Measurements from ENCODE around the gene ORAI3.
A peak's percentile ranks its signal among the peaks of the same experiment; 100 is the strongest.
"Not testable (repeated sequence)": the region's sequence is repeated elsewhere in the genome, so short reads cannot be mapped to it uniquely, and the experiment has no call there.

Gene ORAI3

DNA sequence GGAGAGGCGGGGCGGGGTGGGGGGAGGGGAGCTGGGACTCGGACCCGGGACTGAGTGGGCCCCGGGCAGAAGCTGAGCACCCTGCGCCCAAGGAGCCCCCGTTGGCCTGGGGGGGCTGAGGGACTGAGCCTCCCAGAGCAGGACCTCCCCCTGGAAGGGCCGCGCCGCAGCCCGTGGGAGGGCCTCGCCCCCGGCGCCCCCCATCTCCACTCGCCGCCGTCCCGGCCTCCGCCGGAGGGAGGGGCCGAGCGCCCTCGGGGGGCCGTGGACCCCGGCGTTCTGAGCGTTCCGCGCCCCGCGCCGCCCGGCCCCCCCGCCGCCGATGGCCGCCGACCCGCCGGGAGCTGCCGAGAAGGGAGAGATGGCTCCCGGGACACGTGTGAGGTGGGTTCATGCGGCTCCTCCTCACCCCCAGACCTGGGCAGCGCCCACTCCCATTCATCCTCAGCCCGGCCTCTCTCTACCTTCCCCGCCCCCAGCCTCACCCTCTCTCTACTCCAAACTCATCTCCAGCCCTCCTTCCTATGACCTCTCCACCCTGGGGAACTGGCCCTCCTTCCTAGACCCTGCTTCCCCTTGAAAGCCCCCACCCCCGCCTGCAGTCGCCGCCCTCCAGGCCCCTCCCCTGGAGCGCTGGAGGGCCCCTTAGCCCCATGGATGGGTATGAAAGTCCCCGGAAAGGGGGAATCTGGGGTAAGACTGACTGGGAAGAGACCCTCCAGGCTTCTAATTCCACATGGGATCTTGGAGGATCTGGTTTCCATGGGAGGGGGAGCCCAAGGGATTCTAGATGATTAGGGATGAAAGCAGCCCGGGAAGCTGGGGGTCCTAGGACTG is 24.6 kb upstream of the ORAI3 start:
- no peak for DNase-seq (ENCODE audit: low spot score)

DNA sequence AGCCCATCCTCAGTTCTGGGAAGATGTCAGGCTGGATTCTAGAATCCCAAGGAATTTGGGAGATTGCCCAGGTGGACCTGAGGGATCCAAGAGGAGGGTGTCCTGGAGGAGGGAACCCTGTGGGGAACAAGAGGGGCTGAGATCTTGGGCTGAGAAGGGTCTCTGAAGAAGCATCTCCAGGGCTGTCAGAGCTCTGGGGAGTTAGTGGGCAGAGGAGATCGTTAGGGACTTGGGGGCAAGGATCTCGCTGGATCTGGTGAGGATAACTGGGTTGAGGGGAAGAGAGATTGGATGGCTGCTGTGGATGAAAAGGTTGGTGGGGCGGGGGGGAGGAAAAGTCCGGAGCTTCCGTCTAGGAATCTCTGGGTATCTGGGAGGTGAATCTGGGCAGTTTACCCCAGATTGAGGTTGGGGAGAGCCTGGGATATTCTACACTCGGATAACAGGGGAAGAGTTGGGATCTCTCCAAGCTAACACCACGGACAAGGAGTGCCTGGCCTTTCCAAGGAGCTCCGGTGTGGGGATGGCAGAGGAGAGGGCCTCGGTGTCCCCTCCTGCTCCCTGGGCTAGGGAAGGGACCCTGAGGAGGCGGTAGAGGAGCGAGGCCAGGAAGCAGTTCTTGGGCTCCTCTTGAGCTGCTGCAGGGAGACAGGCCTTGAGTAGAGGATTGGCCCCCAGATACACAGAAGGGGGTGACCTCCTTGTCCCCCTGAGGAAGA is 23.8 kb upstream of the ORAI3 start:
- DNase-seq (ENCODE audit: low spot score), result no peak

DNA sequence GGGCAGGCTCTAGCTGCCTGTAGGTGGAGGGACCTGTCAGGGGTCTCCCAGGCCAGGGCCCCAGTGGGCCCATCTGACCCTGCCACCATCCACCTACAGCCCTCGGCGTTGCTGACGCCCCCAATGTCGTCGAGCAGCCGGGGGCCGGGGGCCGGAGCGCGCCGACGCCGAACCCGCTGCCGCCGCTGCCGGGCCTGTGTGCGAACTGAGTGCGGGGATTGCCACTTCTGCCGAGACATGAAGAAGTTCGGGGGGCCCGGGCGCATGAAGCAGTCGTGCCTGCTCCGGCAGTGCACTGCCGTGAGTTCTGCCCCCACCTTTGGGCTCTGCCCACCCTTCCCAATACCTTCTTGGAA is 23.3 kb upstream of the ORAI3 start:
- DNase-seq (ENCODE audit: low spot score), result no peak

GRCh38 chr16:30925995-30926811 is 22.7 kb upstream of the ORAI3 start:
- DNase-seq (ENCODE audit: low spot score), result no peak

DNA sequence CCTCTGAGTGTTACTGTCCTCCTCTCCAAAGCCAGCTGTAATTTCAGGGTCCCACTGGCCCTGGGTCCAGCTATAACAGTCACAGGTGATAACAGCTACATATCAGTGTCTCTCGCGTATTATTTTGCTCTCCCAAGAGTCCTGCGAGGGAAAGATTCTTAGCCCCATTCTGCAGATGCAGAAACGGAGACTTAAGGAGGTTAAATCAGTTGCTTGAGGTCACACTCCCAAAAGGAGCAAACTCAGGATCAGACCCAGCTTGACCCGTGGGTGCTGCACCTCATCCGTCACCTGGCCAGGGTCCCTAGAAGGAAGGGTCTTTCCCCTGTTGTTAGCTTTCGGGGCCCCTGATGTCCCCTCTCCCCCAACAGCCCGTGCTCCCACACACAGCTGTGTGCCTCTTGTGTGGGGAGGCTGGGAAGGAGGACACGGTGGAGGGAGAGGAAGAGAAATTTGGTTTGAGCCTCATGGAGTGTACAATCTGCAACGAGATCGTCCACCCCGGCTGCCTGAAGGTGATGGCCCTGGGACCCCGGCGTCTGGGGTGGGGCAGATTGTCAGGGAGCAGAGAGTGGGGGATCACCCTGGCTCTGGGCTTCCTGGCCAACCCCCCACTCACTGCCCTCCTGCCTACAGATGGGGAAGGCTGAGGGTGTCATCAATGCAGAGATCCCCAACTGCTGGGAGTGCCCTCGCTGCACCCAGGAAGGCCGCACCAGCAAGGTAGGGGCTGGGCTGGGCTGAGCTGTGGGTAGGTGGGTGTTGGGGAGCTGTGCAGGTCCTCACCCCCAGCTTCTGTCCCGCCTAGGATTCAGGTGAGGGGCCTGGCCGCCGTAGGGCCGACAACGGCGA is 21.7 kb upstream of the ORAI3 start:
- DNase-seq (ENCODE audit: low spot score), result no peak

DNA sequence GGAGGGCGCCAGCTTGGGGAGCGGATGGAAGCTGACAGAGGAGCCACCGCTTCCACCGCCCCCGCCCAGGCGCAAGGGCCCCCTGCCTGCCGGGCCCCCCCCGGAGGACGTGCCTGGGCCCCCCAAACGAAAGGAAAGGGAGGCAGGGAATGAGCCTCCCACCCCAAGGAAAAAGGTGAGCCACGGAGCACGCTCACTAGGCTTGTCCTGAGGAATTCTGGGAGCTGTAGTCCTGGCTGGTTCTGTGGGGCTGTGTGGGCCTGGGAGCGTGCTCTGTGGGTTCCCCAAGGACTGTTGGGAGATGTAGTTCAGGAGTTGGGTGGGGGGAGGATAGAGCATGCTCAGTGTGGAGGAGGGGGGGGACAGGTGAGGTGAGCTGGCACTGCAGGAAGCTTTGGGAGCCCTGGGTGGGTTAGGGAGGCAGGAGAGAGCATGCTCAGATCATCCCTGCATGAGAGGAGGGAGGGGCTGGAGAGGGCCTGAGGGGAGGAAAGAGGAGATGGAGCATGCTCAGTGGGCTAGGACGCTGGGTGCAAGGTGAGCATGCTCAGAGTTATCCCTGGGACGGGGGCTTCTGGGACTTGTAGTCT is 21.0 kb upstream of the ORAI3 start:
- DNase-seq (ENCODE audit: low spot score), result peak; percentile 25

DNA sequence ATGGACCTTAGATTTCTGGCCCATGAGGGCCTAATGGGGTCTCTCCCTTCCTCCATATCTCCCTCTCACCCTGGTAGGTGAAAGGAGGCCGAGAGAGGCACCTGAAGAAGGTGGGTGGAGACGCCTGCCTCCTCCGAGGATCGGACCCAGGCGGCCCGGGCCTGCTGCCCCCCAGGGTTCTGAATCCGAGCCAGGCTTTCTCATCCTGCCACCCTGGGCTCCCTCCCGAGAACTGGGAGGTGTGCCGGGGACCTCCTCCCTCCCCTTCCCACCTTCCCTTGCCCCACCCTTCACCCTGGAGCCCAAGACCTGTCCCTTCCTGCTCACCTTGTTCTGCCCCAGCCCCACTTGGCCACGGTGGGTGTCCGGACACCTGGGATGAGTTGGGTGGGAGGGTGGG is 20.5 kb upstream of the ORAI3 start:
- no peak for DNase-seq (ENCODE audit: low spot score)

DNA sequence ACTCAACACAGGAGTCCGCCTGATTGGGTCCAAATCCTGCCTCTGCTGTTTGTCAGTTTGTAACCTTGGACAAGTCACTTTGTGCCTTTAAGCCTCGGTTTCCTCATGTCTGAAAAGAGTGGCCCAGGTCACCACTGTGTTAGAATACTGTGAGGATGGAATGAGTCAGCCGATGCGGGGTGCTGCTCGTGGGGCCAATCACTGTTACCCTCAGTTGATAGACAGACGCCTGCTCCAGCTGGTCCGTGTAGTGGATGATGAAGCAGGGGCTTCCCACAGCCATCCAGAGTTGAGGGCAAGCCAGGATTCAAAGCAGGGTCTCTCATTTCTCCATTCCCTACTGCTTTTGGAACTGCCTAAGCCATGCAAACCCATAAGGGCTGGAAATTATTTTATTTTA is 19.7 kb upstream of the ORAI3 start:
- no peak for DNase-seq (ENCODE audit: low spot score)

- DNase-seq (ENCODE audit: low spot score), result no peak
Measured at GRCh38 chr16:30930160-30930571, 18.7 kb upstream of the ORAI3 start.

GRCh38 chr16:30931068-30931650 is 17.7 kb upstream of the ORAI3 start:
- no peak for DNase-seq (ENCODE audit: low spot score)

DNA sequence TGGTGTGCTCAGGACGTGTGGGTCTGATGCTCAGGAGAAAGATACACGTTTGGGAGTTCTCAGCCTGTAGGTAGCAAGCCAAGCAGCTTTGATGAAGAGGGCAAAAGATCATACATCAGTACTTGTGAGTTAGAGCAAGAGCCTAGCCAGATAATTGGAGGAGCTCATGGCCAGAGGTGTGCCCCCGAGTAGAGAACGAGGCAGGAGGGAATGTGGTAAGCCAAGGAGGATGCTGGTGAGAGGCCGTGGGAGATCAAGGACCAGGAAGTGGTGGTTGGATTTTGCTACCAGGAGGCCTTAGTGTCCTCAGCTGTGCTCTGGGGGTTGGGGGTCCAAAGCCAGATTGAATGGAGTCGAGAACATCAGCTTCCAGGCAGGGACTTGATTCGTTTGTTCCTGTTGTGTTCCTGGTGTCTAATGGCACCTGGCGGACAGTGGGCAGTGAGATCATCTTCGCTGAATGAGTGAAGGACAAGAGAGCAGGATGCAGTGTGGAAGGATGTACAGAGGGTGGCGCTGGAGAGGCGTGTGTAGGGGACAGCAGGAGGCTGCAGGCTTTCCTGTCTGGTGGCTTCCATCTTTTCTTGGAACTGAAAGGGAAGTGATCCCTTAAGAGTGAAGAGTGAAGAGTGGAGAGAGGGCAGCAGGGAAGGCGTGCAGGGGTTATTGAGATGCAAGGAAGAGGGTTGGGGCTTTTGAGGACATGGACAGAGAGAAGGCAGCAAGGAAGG is 13.9 kb upstream of the ORAI3 start:
- no peak for DNase-seq (ENCODE audit: low spot score)

DNA sequence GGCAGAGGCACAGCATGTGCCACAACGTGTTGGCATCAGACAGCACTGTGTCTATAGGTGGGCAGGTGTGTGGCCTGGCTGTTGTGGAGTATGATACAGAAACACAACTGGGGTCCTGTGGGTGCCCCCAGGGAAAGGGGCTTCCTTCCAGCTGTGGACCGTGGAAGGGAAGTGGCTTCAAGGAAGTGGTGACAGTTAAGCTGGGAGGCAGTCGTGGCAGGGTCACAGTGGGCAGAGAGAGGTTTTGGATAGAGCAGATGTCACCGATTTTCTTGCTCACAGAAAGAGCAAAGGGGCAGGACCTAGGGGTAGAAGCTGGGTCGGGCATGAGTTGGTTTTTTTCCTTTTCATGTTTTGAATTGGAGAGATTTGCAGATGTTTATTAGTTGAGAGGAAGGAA is 11.2 kb upstream of the ORAI3 start:
- DNase-seq (ENCODE audit: low spot score), result no peak

- DNase-seq (ENCODE audit: low spot score), result not testable (repeated sequence)
Measured at GRCh38 chr16:30939571-30939970, 9.3 kb upstream of the ORAI3 start.

DNA sequence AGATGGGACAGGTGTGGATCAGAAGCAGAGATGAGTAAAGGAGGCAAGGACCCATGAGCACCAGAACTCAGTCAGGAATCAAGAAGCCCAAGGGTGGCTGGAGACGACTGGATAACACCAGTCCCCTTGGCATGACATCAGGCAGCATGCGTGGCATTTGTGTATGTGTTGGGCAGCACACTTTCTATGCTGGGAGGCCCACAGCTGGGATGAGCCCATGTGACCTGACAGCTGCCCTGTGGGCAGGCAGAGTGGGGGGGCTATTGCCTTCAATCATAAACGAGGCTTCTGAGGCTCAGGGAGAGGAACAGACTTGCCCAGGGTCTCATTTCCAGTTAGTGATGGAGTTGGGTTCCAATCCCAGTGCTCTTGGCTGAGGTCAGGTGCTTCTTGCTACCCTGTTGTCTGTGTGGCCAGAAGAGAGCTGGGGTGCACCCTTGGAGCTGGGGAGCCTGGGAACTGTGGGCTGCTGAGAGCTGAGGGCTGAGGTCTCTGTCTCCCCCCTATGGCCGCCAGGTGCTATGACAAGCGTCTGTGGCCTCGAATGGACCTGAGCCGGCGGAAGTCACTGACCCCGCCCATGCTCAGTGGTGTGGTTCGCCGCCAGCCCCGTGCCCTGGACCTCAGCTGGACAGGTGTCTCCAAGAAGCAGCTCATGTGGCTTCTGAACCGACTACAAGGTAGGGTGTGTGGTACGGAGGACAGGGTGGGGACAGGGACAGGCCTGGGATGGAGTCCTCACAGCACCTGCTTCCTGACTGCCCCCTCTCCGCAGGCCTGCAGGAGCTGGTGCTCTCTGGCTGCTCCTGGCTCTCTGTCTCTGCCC is 7.1 kb upstream of the ORAI3 start:
- peak; percentile 61 for DNase-seq (ENCODE audit: low spot score)

- DNase-seq (ENCODE audit: low spot score), result no peak
Measured at GRCh38 chr16:30942426-30942806, 6.5 kb upstream of the ORAI3 start.

- no peak for DNase-seq (ENCODE audit: low spot score)
Measured at GRCh38 chr16:30944352-30944751, 4.5 kb upstream of the ORAI3 start.

DNA sequence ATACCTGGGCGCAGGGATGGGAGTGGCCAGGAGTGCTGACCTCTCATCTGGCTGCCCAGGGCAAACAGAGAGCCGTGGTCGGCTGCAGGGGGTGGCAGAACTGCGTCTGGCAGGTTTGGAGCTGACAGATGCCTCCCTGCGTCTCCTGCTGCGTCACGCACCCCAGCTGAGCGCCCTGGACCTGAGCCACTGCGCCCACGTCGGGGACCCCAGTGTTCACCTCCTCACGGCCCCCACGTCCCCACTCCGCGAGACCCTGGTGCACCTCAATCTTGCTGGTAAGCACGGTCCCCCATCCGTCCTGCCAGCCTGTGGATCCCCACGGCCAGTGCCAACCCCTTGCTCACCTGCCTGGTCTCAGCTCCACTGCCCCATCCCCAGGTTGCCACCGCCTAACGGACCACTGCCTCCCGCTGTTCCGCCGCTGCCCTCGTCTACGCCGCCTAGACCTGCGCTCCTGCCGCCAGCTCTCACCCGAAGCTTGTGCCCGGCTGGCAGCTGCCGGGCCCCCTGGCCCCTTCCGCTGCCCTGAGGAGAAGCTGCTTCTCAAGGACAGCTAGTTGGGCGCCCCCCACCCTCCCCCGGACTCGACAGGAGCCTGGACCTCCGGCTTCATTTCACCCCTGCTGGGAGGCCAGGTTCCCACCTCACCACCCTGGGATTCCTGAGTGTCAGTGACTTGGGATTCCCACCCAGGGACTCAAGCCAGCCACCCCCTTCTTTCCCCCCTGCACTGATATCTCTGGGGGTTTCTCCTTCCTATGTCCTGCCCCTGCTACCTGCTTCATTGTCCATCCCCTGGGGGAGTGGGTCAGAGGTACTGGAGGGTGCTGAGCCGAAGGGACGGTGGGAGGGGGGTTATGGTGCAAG is 2.0 kb upstream of the ORAI3 start:
- DNase-seq (ENCODE audit: low spot score), result no peak

DNA sequence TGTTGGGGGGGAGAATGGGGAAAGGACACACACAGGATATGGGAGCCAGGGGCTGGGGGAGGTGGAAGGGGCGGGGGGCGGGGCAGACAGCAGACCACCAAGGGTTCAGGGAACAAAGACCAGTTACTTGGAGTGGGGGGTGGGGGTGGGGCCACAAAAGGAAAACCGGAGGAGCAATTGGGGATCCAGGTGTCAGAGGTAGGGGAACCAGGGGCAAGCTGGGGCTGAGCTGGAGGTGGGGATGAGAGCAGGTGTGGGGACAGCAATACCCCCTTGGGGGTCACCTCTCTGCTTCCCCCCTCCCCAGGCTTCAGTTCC is 1.4 kb upstream of the ORAI3 start:
- DNase-seq (ENCODE audit: low spot score), result no peak

All from CD4-positive, alpha-beta T cell treated with Interleukin-6 at 100 ng/mL for 8 hours (primary cell).